Left lung (tissue), 10 donors: ENCODE data around the gene TIMM17A. TPM values are rescaled to one million over a fixed set of nuclear protein-coding genes. Genes with fewer than 3 reads are reported as not detected.
A peak's percentile ranks its signal among the peaks of the same experiment; 100 is the strongest.

Experiments
- ATAC-seq: fragments of 200-7000 bp; cut with Tn5 transposase; one replicate; pipeline ENCODE4 v1.9.1; 2020; ENCODE audit warnings: moderate library complexity
- DNase-seq, 4 donors: peaks; one replicate each; pipeline ENCODE4 v3.0.0-alpha.2; 2013 to 2020
- H3K27ac ChIP-seq, 2 donors: fragments of 200-600 bp; sonication (generic) in 1 of 2; one replicate each; pipeline versions ENCODE4 v1.5.0 to v1.8.0; 2020 to 2021
- H3K27me3 ChIP-seq, 2 donors: fragments of 200-600 bp; sonication (generic) in 1 of 2; one replicate each; pipeline versions ENCODE4 v1.5.0 to v1.8.0; 2020 to 2021
- H3K36me3 ChIP-seq, 2 donors: fragments of 200-600 bp; sonication (generic) in 1 of 2; one replicate each; pipeline versions ENCODE4 v1.5.0 to v1.8.0; 2020 to 2021
- H3K4me1 ChIP-seq, 2 donors: fragments of 200-600 bp; one replicate each; pipeline ENCODE4 v1.8.0; 2021
- H3K4me3 ChIP-seq, 2 donors: fragments of 200-600 bp; sonication (generic) in 1 of 2; one replicate each; pipeline versions ENCODE4 v1.5.0 to v1.8.0; 2020 to 2021; ENCODE audit warnings: mild to moderate bottlenecking in 1 of 2
- H3K9me3 ChIP-seq, 2 donors: fragments of 200-600 bp; sonication (generic) in 1 of 2; one replicate each; pipeline versions ENCODE4 v1.5.0 to v1.8.0; 2020 to 2021
- CTCF ChIP-seq, 2 donors: fragments of 200-600 bp; sonication (generic) in 1 of 2; IDR thresholded peaks; one replicate each; pipeline versions ENCODE4 v1.5.0 to v1.8.0; 2021; ENCODE audit warnings: antibody characterized with exemption in 2 of 2
- intact Hi-C, 2 donors: fragments of 100-400 bp; cut with DNase I; formaldehyde crosslinking; loops; one replicate each; pipeline versions ENCODE4 v1.11.2 to v1.14.2; 2022
- polyA plus RNA-seq, 6 donors: library from polyadenylated mRNA; unstranded; fragments of 120-200 nt; gene quantifications; one replicate each; pipeline ENCODE4 v1.2.1, GENCODE V29; 2013; ENCODE audit not compliant: insufficient read length in 6 of 6
- total RNA-seq, 2 donors: library from RNA; stranded (reverse); fragmentation: NEBNext Ultra II Directional; extraction: Animal tissue kit (Norgen Biotek cat#: 25700); gene quantifications; one replicate each; pipeline ENCODE4 v1.2.1, GENCODE V29; 2021
- donor health status: DM: no; HTN: yes; CAD: no.
- donor health status: DM: no; HTN: no; CAD: no.

TIMM17A gene
- total and polyA plus RNA-seq, 8 donors = 42.6 to 56.7 (median 50.1) TPM

- peak in 1 of 4 donors; percentile 66 for DNase-seq
- intact Hi-C loops = loop anchor here (5.0 to 10.0 kb wide), 2 partner anchors 115 to 118 kb away; no protein-coding TSS in a partner anchor
- peaks cover 3 to 99% of the 10 kb centered on the region in 2 donors for H3K36me3 ChIP-seq
- H3K27ac ChIP-seq = no peak overlapping the region
- peak; percentile 60 to 68 for TF ChIP-seq CTCF (IDR thresholded peaks at IDR 0.05)
- no peaks in the 10 kb centered on the region for H3K9me3 ChIP-seq
- H3K4me1 ChIP-seq = no peaks in the 10 kb centered on the region
- peak; percentile 90 for ATAC-seq
- no peaks in the 10 kb centered on the region for H3K27me3 ChIP-seq
- no peak overlapping the region for H3K4me3 ChIP-seq
Measured at GRCh38 chr1:201999625-202000238, 44.4 kb downstream of the TIMM17A start.

- Histone ChIP-seq H3K9me3 (no peaks in the 10 kb centered on the region), H3K4me1 (peaks cover 0 to 4% of the 10 kb centered on the region in 2 donors), H3K4me3 (no peak overlapping the region), H3K36me3 (peaks cover 3 to 100% of the 10 kb centered on the region in 2 donors), H3K27me3 (no peaks in the 10 kb centered on the region), H3K27ac (no peak overlapping the region)
- TF ChIP-seq CTCF (IDR thresholded peaks at IDR 0.05) = no peak
- no peak for DNase-seq
- ATAC-seq = no peak
- intact Hi-C loops = loop anchor here (5.0 to 10.0 kb wide), 2 partner anchors 112 to 115 kb away; no protein-coding TSS in a partner anchor
Measured at GRCh38 chr1:202002507-202002906, 47.2 kb downstream of the TIMM17A start.

GRCh38 chr1:202004711-202005110 is 49.4 kb downstream of the TIMM17A start:
- intact Hi-C loops = loop anchor here (5.0 to 10.0 kb wide), 2 partner anchors 110 to 113 kb away; no protein-coding TSS in a partner anchor
- DNase-seq (no peak), ATAC-seq (no peak)
- Histone ChIP-seq H3K27me3 (no peaks in the 10 kb centered on the region), H3K4me1 (peaks cover 0 to 4% of the 10 kb centered on the region in 2 donors), H3K36me3 (peaks cover 3 to 86% of the 10 kb centered on the region in 2 donors), H3K4me3 (no peak overlapping the region), H3K27ac (no peak overlapping the region), H3K9me3 (no peaks in the 10 kb centered on the region)
- no peak for TF ChIP-seq CTCF (IDR thresholded peaks at IDR 0.05)

GRCh38 chr1:202005958-202006357 is 50.7 kb downstream of the TIMM17A start:
- no peak overlapping the region for H3K27ac ChIP-seq

More at GRCh38 chr1:202005958-202006357, 50.7 kb downstream of the TIMM17A start:
- Histone ChIP-seq H3K36me3 (peaks cover 3 to 73% of the 10 kb centered on the region in 2 donors), H3K4me1 (peaks cover 0 to 4% of the 10 kb centered on the region in 2 donors), H3K9me3 (no peaks in the 10 kb centered on the region), H3K27me3 (no peaks in the 10 kb centered on the region), H3K4me3 (no peak overlapping the region)
- TF ChIP-seq CTCF (IDR thresholded peaks at IDR 0.05) = peak in 1 of 2 donors; percentile 20
- intact Hi-C loops = loop anchor here in 1 of 2 donors (10.0 kb wide), 1 partner anchor 109 kb away; no protein-coding TSS in a partner anchor
- ATAC-seq (no peak), DNase-seq (no peak)
